H1 (cell line): ENCODE results near the gene RBP3. TPM values are rescaled to one million over a fixed set of nuclear protein-coding genes. Genes with fewer than 3 reads are reported as not detected.

ENCODE experiments used
- CTCF ChIA-PET: fragments of 300-600 bp; sonication (Branson Sonifier 250); formaldehyde crosslinking; loops from one replicate; lab custom pipeline; 2021; ENCODE audit not compliant: partially characterized antibody; lab: Charles Lee
- POLR2A ChIA-PET: fragments of 300-600 bp; sonication (Branson Sonifier 250); formaldehyde crosslinking; loops from one replicate; lab custom pipeline; 2021; ENCODE audit warnings: inconsistent platforms; ENCODE audit not compliant: partially characterized antibody; lab: Charles Lee
- DNase-seq, 2 experiments: peaks; one replicate each; pipeline versions ENCODE4 v3.0.0 to v3.0.0-alpha.2; 2010 to 2022; ENCODE audit warnings: low spot score in 2 of 2, low read depth in 1 of 2, mixed read lengths in 1 of 2
- FAIRE-seq: peaks from 2 replicates; lab custom pipeline; 2011; peaks lifted over from hg19 to GRCh38; lab: Jason Lieb, UNC
- H2AFZ ChIP-seq: 2 replicates; pipeline ENCODE4 v1.8.1; 2012; ENCODE audit warnings: low read length, inconsistent platforms
- H2AK5ac ChIP-seq: 2 replicates; pipeline ENCODE4 v1.6.1; 2013; ENCODE audit warnings: low read depth, low read length
- H2BK120ac ChIP-seq: replicated peaks from 2 replicates; pipeline ENCODE3; 2013; ENCODE audit warnings: low read depth, low read length, inconsistent platforms
- H2BK12ac ChIP-seq: 2 replicates; pipeline ENCODE4 v1.6.1; 2013; ENCODE audit warnings: low read depth, low read length
- H2BK15ac ChIP-seq: 2 replicates; pipeline ENCODE4 v1.6.1; 2013; ENCODE audit warnings: low read length
- H2BK20ac ChIP-seq: 2 replicates; pipeline ENCODE4 v1.6.1; 2013; ENCODE audit warnings: low read length
- H2BK5ac ChIP-seq: 2 replicates; pipeline ENCODE4 v1.6.1; 2013; ENCODE audit warnings: low read depth, low read length
- H3K14ac ChIP-seq: 2 replicates; pipeline ENCODE4 v1.6.1; 2013; ENCODE audit warnings: inconsistent platforms; ENCODE audit not compliant: insufficient read length
- H3K18ac ChIP-seq: 2 replicates; pipeline ENCODE4 v1.6.1; 2013; ENCODE audit warnings: low read length; ENCODE audit errors: extremely low read depth
- H3K23ac ChIP-seq: 2 replicates; pipeline ENCODE4 v1.6.1; 2013; ENCODE audit warnings: inconsistent platforms; ENCODE audit not compliant: insufficient read length
- H3K23me2 ChIP-seq: 2 replicates; pipeline ENCODE4 v1.6.1; 2013; ENCODE audit warnings: low read depth, low read length
- H3K27ac ChIP-seq: 2 replicates; pipeline ENCODE4 v1.6.1; 2011; ENCODE audit warnings: low read depth, low read length, inconsistent platforms
- H3K27me3 ChIP-seq, 4 experiments: replicated peaks in 1 of 4; 1 replicate in 1 of 4; 2 replicates in 3 of 4; pipeline versions ENCODE4 v1.6.1 to v1.8.1; 2011 to 2013; ENCODE audit warnings: low read length in 3 of 4, mild to moderate bottlenecking in 3 of 4, inconsistent platforms in 2 of 4, mixed read lengths in 2 of 4, moderate library complexity in 1 of 4; ENCODE audit not compliant: control insufficient read depth in 3 of 4, insufficient read depth in 3 of 4; ENCODE audit errors: extremely low read depth in 1 of 4
- H3K36me3 ChIP-seq, 4 experiments: 2 replicates each; pipeline versions ENCODE4 v1.6.1 to v1.8.1; 2011 to 2013; ENCODE audit warnings: mild to moderate bottlenecking in 4 of 4, low read length in 3 of 4, moderate library complexity in 2 of 4, control low read depth in 1 of 4, inconsistent platforms in 1 of 4; ENCODE audit not compliant: insufficient read depth in 4 of 4, control insufficient read depth in 2 of 4
- H3K4ac ChIP-seq: replicated peaks from 2 replicates; pipeline ENCODE3; 2013; ENCODE audit warnings: low read length, low read depth, mixed read lengths, inconsistent platforms; ENCODE audit not compliant: insufficient read length
- H3K4me1 ChIP-seq, 4 experiments: replicated peaks in 1 of 4; 1 replicate in 1 of 4; 2 replicates in 3 of 4; pipeline versions ENCODE4 v1.6.1 to v1.8.1; 2011 to 2013; ENCODE audit warnings: low read length in 3 of 4, inconsistent platforms in 2 of 4, mixed read lengths in 1 of 4; ENCODE audit not compliant: insufficient read depth in 4 of 4, control insufficient read depth in 3 of 4
- H3K4me2 ChIP-seq, 2 experiments: 2 replicates each; pipeline versions ENCODE4 v1.6.1 to v1.8.1; 2011 to 2013; ENCODE audit warnings: low read depth in 2 of 2, low read length in 2 of 2, control low read depth in 1 of 2, inconsistent platforms in 1 of 2, mild to moderate bottlenecking in 1 of 2; ENCODE audit not compliant: insufficient read depth in 1 of 2
- H3K4me3 ChIP-seq, 4 experiments: fragments of 200-600, 300-600 bp in 1 of 4; sonication (generic), shearing (Covaris generic), sonication (Bioruptor Twin) in 1 of 4; 2 replicates each; pipeline versions ENCODE4 v1.5.1 to v1.8.1; 2011 to 2016; ENCODE audit warnings: low read length in 4 of 4, low read depth in 3 of 4, control low read depth in 2 of 4, inconsistent platforms in 2 of 4, mild to moderate bottlenecking in 2 of 4, mixed read lengths in 1 of 4, moderate library complexity in 1 of 4; ENCODE audit not compliant: insufficient read depth in 2 of 4; ENCODE audit errors: extremely low read depth in 1 of 4
- H3K56ac ChIP-seq: replicated peaks from 2 replicates; pipeline ENCODE3; 2013; ENCODE audit warnings: low read depth, mild to moderate bottlenecking, mixed read lengths, low read length, inconsistent platforms; ENCODE audit not compliant: insufficient read length
- H3K79me1 ChIP-seq: 2 replicates; pipeline ENCODE4 v1.6.1; 2013; ENCODE audit warnings: low read depth, low read length, control low read depth
- H3K79me2 ChIP-seq, 2 experiments: 2 replicates each; pipeline versions ENCODE4 v1.6.1 to v1.8.1; 2012 to 2013; ENCODE audit warnings: low read length in 2 of 2, mild to moderate bottlenecking in 2 of 2, inconsistent platforms in 1 of 2; ENCODE audit not compliant: insufficient read depth in 2 of 2, control insufficient read depth in 1 of 2
- H3K9ac ChIP-seq, 4 experiments: replicated peaks in 1 of 4; 1 replicate in 1 of 4; 2 replicates in 3 of 4; pipeline versions ENCODE4 v1.6.1 to v1.8.1; 2011 to 2013; ENCODE audit warnings: low read depth in 3 of 4, low read length in 3 of 4, control low read depth in 2 of 4, mild to moderate bottlenecking in 2 of 4, moderate library complexity in 2 of 4, inconsistent platforms in 1 of 4; ENCODE audit errors: extremely low read depth in 1 of 4
- H3K9me3 ChIP-seq, 2 experiments: 2 replicates each; pipeline versions ENCODE4 v1.6.1 to v1.8.1; 2012 to 2013; ENCODE audit warnings: mild to moderate bottlenecking in 2 of 2, moderate library complexity in 2 of 2, control low read depth in 1 of 2, inconsistent platforms in 1 of 2, low read depth in 1 of 2, low read length in 1 of 2, mixed read lengths in 1 of 2; ENCODE audit not compliant: insufficient read depth in 2 of 2
- H4K20me1 ChIP-seq, 2 experiments: replicated peaks in 1 of 2; 2 replicates each; pipeline versions ENCODE3 to v1.8.1; 2011 to 2013; ENCODE audit warnings: inconsistent platforms in 2 of 2, low read length in 2 of 2, mild to moderate bottlenecking in 1 of 2; ENCODE audit not compliant: insufficient read depth in 2 of 2, control insufficient read depth in 1 of 2
- H4K5ac ChIP-seq: 2 replicates; pipeline ENCODE4 v1.6.1; 2013; ENCODE audit warnings: low read length, low read depth, mixed read lengths, inconsistent platforms; ENCODE audit not compliant: insufficient read length
- H4K8ac ChIP-seq: 2 replicates; pipeline ENCODE4 v1.8.0; 2013; ENCODE audit warnings: mild to moderate bottlenecking, moderate library complexity, low read length, inconsistent platforms; ENCODE audit not compliant: insufficient read depth; ENCODE audit errors: extremely low read depth
- H4K91ac ChIP-seq: replicated peaks from 2 replicates; pipeline ENCODE3; 2013; ENCODE audit warnings: low read length, mixed read lengths, inconsistent platforms; ENCODE audit not compliant: insufficient read length
- CBX8 ChIP-seq: fragments of 300-800, 300-1000 bp; sonication (generic); IDR thresholded peaks from 2 replicates; pipeline ENCODE4 v1.7.1; 2016; ENCODE audit warnings: low read depth, low read length, borderline replicate concordance
- CHD1 ChIP-seq: IDR thresholded peaks from 2 replicates; pipeline ENCODE4 v1.6.1; 2012; ENCODE audit warnings: low read depth, low read length, improper control_type of control experiment
- CHD2 ChIP-seq: IDR thresholded peaks from 2 replicates; pipeline ENCODE4 v1.6.1; 2012; ENCODE audit warnings: low read length, improper control_type of control experiment
- E2F6 ChIP-seq: IDR thresholded peaks from 2 replicates; pipeline ENCODE4 v1.6.1; 2012; ENCODE audit warnings: inconsistent platforms
- JUN ChIP-seq: IDR thresholded peaks from 2 replicates; pipeline ENCODE4 v1.6.1; 2011; ENCODE audit warnings: low read depth, mild to moderate bottlenecking, improper control_type of control experiment, low read length
- NANOG ChIP-seq: IDR thresholded peaks from 2 replicates; pipeline ENCODE4 v1.6.1; 2011; ENCODE audit warnings: low read length, low read depth, mild to moderate bottlenecking, inconsistent platforms; ENCODE audit not compliant: insufficient read depth, poor library complexity, severe bottlenecking
- NRF1 ChIP-seq: IDR thresholded peaks from 2 replicates; pipeline ENCODE4 v1.6.1; 2011; ENCODE audit warnings: mild to moderate bottlenecking, low read depth, low read length, improper control_type of control experiment
- PHF8 ChIP-seq: fragments of 200-600 bp; sonication (generic); conservative IDR thresholded peaks from 2 replicates; pipeline ENCODE4 v1.7.1; 2012; ENCODE audit warnings: low read depth, mild to moderate bottlenecking, inconsistent platforms, low read length, moderate library complexity
- RBBP5 ChIP-seq: IDR thresholded peaks from 2 replicates; pipeline ENCODE4 v1.7.1; 2012; ENCODE audit warnings: low read depth, mild to moderate bottlenecking, inconsistent platforms, low read length, moderate library complexity, borderline replicate concordance
- SAP30 ChIP-seq: fragments of 300-600 bp; sonication (generic); IDR thresholded peaks from 2 replicates; pipeline ENCODE4 v1.7.1; 2012; ENCODE audit warnings: low read length, moderate library complexity, mild to moderate bottlenecking, inconsistent platforms; ENCODE audit not compliant: insufficient read depth, insufficient replicate concordance
- WGBS, 2 experiments: shearing (Covaris generic) in 1 of 2; methylation state at CpG; one replicate each; pipeline versions ENCODE4 v1.1.6 to v1.1.7; 2013 to 2015; ENCODE audit warnings: low lambda C conversion rate in 2 of 2, mixed read lengths in 2 of 2, inconsistent platforms in 1 of 2, low coverage in 1 of 2, missing lambda C conversion rate in 1 of 2; ENCODE audit not compliant: insufficient replicate concordance in 2 of 2, insufficient coverage in 1 of 2, insufficient read length in 1 of 2; ENCODE audit errors: extremely low coverage in 1 of 2, missing lambda C conversion rate in 1 of 2; 5-methylcytosine and 5-hydroxymethylcytosine counted together
- polyA plus RNA-seq, 7 experiments: library from polyadenylated mRNA; depleted of rRNA in 3 of 7; stranded (reverse) in 5 of 7; unstranded in 2 of 7; fragments of >200 nt in 5 of 7; fragments of 200-250 nt in 2 of 7; gene quantifications; 1 replicate in 5 of 7; 2 replicates in 1 of 7; 4 replicates in 1 of 7; pipeline versions ENCODE4 v1.2.1 to v1.2.3, GENCODE V29; 2011 to 2013; ENCODE audit warnings: missing spikeins in 2 of 7, mixed read lengths in 2 of 7
- total RNA-seq: library from RNA; stranded (reverse); fragmentation: NEBNext Ultra II Directional; extraction: Animal tissue kit (Norgen Biotek cat#: 25700); gene quantifications from 2 replicates; pipeline ENCODE4 v1.2.1, GENCODE V29; 2021

Gene RBP3
- total and polyA plus RNA-seq, 2 of the 8 experiments (the other 6 are each of a cell fraction or from before 2014, with no cell fraction given), result not detected

- H4K91ac ChIP-seq, result no peak overlapping the region
- H3K9me3 ChIP-seq, result no peaks in the 10 kb centered on the region
- H3K4me1 ChIP-seq, result no peaks in the 10 kb centered on the region
- no peak overlapping the region for H3K14ac ChIP-seq
- no peaks in the 10 kb centered on the region for H4K20me1 ChIP-seq
- H3K79me2 ChIP-seq, result no peaks in the 10 kb centered on the region
- no peak overlapping the region for H2BK120ac ChIP-seq
- no peak overlapping the region for H3K4me2 ChIP-seq
- H3K23ac ChIP-seq, result no peak overlapping the region
- H2BK15ac ChIP-seq, result no peak overlapping the region
- no peak overlapping the region for H2BK5ac ChIP-seq
- no peak overlapping the region for H3K9ac ChIP-seq
- no peak overlapping the region for H3K18ac ChIP-seq
- WGBS, 2 experiments, result 88% methylated on average over 5 of the region's 5 CpGs; no CpG with 5 or more reads in 1 of the 2 experiments
- H2BK20ac ChIP-seq, result no peak overlapping the region
- no peak overlapping the region for H4K8ac ChIP-seq
- no peak overlapping the region for H2AK5ac ChIP-seq
- ChIA-PET POLR2A (interaction anchor here (1.2 kb wide), 1 partner anchor 68 kb away, joined by 4 read pairs; the partner anchor contains the start of gene ZNF488), CTCF (interaction anchor here (0.8 to 11.8 kb wide), 8 partner anchors 9 to 304 kb away, joined by 3 to 201 read pairs (median 6); no protein-coding TSS in a partner anchor)
- H3K27ac ChIP-seq, result no peak overlapping the region
- H3K23me2 ChIP-seq, result no peaks in the 10 kb centered on the region
- H2AFZ ChIP-seq, result no peak overlapping the region
- H3K79me1 ChIP-seq, result no peaks in the 10 kb centered on the region
- no peak overlapping the region for H2BK12ac ChIP-seq
- no peak overlapping the region for H3K56ac ChIP-seq
- H3K4ac ChIP-seq, result no peak overlapping the region
- H3K4me3 ChIP-seq, result no peak overlapping the region
- no peaks in the 10 kb centered on the region for H3K27me3 ChIP-seq
- no peaks in the 10 kb centered on the region for H3K36me3 ChIP-seq
- DNase-seq (no peak), FAIRE-seq (no peak)
- TF ChIP-seq SAP30 (no peak), JUN (no peak), E2F6 (no peak), CBX8 (no peak), CHD2 (no peak), RBBP5 (no peak), NANOG (no peak), NRF1 (no peak), CHD1 (no peak), PHF8 (no peak)
- no peak overlapping the region for H4K5ac ChIP-seq
Observed at GRCh38 chr10:47316131-47316530, 32.0 kb upstream of the RBP3 start.
